ENCODE results near the gene MORN1. TPM values are rescaled to one million over a fixed set of nuclear protein-coding genes. Genes with fewer than 3 reads are reported as not detected.

MORN1 gene
- total and polyA plus RNA-seq, 2 donors, result 4.7 to 11.1 TPM

GRCh38 chr1:2315674-2316450 lies 75.5 kb downstream of the MORN1 start:
- Histone ChIP-seq H3K4me1 (ENCODE audit: insufficient read depth) (peaks cover 3% of the 10 kb centered on the region), H3K4me3 (ENCODE audit: low read depth, low read length) (no peak overlapping the region), H3K36me3 (ENCODE audit: insufficient read depth) (no peaks in the 10 kb centered on the region), H3K27ac (ENCODE audit: low read depth) (no peak overlapping the region)
- 60% methylated on average over 21 of the region's 21 CpGs for WGBS
- DNase-seq (ENCODE audit: extremely low spot score), result no peak

- Histone ChIP-seq H3K4me3 (ENCODE audit: low read depth, low read length) (peak overlapping the region; percentile 64), H3K4me1 (ENCODE audit: insufficient read depth) (peaks cover 3% of the 10 kb centered on the region)
- DNase-seq (ENCODE audit: extremely low spot score), result no peak
Measured at GRCh38 chr1:2314803-2315673, 76.3 kb downstream of the MORN1 start.

GRCh38 chr1:2314273-2314802 lies 77.0 kb downstream of the MORN1 start:
- Histone ChIP-seq H3K4me1 (ENCODE audit: insufficient read depth) (peaks cover 3% of the 10 kb centered on the region), H3K27ac (ENCODE audit: low read depth) (peak overlapping the region; percentile 53), H3K36me3 (ENCODE audit: insufficient read depth) (no peaks in the 10 kb centered on the region), H3K4me3 (ENCODE audit: low read depth, low read length) (peak overlapping the region; percentile 64)
- WGBS, result 8% methylated on average over 54 of the region's 54 CpGs
- DNase-seq (ENCODE audit: extremely low spot score), result peak; percentile 46

More at GRCh38 chr1:2314803-2315673, 76.3 kb downstream of the MORN1 start:
- 7% methylated on average over 82 of the region's 91 CpGs for WGBS
- peak overlapping the region; percentile 12 for H3K27ac ChIP-seq (ENCODE audit: low read depth)
- no peaks in the 10 kb centered on the region for H3K36me3 ChIP-seq (ENCODE audit: insufficient read depth)

- peaks cover 3% of the 10 kb centered on the region for H3K4me1 ChIP-seq (ENCODE audit: insufficient read depth)
- 60% methylated on average over 18 of the region's 18 CpGs for whole genome bisulfite sequencing
Measured at GRCh38 chr1:2313651-2314261, 77.6 kb downstream of the MORN1 start.

GRCh38 chr1:2312515-2313301 lies 78.6 kb downstream of the MORN1 start:
- Histone ChIP-seq H3K27ac (ENCODE audit: low read depth) (peak overlapping the region; percentile 54), H3K4me3 (ENCODE audit: low read depth, low read length) (no peak overlapping the region), H3K36me3 (ENCODE audit: insufficient read depth) (no peaks in the 10 kb centered on the region), H3K4me1 (ENCODE audit: insufficient read depth) (peaks cover 3% of the 10 kb centered on the region)
- no peak for DNase-seq (ENCODE audit: extremely low spot score)
- 46% methylated on average over 24 of the region's 24 CpGs for WGBS

More at GRCh38 chr1:2313651-2314261, 77.6 kb downstream of the MORN1 start:
- Histone ChIP-seq H3K27ac (ENCODE audit: low read depth) (peak overlapping the region; percentile 54), H3K4me3 (ENCODE audit: low read depth, low read length) (peak overlapping the region; percentile 64), H3K36me3 (ENCODE audit: insufficient read depth) (no peaks in the 10 kb centered on the region)
- no peak for DNase-seq (ENCODE audit: extremely low spot score)

- 45% methylated on average over 10 of the region's 10 CpGs for WGBS
- peaks cover 3% of the 10 kb centered on the region for H3K4me1 ChIP-seq (ENCODE audit: insufficient read depth)
- H3K27ac ChIP-seq (ENCODE audit: low read depth), result peak overlapping the region; percentile 31
- no peak overlapping the region for H3K4me3 ChIP-seq (ENCODE audit: low read depth, low read length)
- H3K36me3 ChIP-seq (ENCODE audit: insufficient read depth), result peaks cover 2% of the 10 kb centered on the region
- no peak for DNase-seq (ENCODE audit: extremely low spot score)
Measured at GRCh38 chr1:2312160-2312514, 79.2 kb downstream of the MORN1 start.

GRCh38 chr1:2311184-2312032 lies 79.9 kb downstream of the MORN1 start:
- Histone ChIP-seq H3K4me3 (ENCODE audit: low read depth, low read length) (no peak overlapping the region), H3K36me3 (ENCODE audit: insufficient read depth) (peaks cover 7% of the 10 kb centered on the region), H3K4me1 (ENCODE audit: insufficient read depth) (peaks cover 3% of the 10 kb centered on the region), H3K27ac (ENCODE audit: low read depth) (peak overlapping the region; percentile 64)
- DNase-seq (ENCODE audit: extremely low spot score), result no peak
- 20% methylated on average over 21 of the region's 21 CpGs for WGBS

GRCh38 chr1:2310332-2311183 lies 80.8 kb downstream of the MORN1 start:
- Histone ChIP-seq H3K36me3 (ENCODE audit: insufficient read depth) (peaks cover 7% of the 10 kb centered on the region), H3K4me3 (ENCODE audit: low read depth, low read length) (no peak overlapping the region), H3K4me1 (ENCODE audit: insufficient read depth) (peaks cover 3% of the 10 kb centered on the region), H3K27ac (ENCODE audit: low read depth) (peak overlapping the region; percentile 63)
- WGBS, result 58% methylated on average over 28 of the region's 28 CpGs
- no peak for DNase-seq (ENCODE audit: extremely low spot score)

- 89% methylated on average over 20 of the region's 20 CpGs for WGBS
- H3K27ac ChIP-seq (ENCODE audit: low read depth), result no peak overlapping the region
- peaks cover 3% of the 10 kb centered on the region for H3K4me1 ChIP-seq (ENCODE audit: insufficient read depth)
- DNase-seq (ENCODE audit: extremely low spot score), result no peak
- H3K4me3 ChIP-seq (ENCODE audit: low read depth, low read length), result no peak overlapping the region
- H3K36me3 ChIP-seq (ENCODE audit: insufficient read depth), result peaks cover 7% of the 10 kb centered on the region
Measured at GRCh38 chr1:2308844-2309243, 82.5 kb downstream of the MORN1 start.

GRCh38 chr1:2307972-2308371 lies 83.4 kb downstream of the MORN1 start:
- H3K4me3 ChIP-seq (ENCODE audit: low read depth, low read length), result no peak overlapping the region
- peaks cover 7% of the 10 kb centered on the region for H3K36me3 ChIP-seq (ENCODE audit: insufficient read depth)
- DNase-seq (ENCODE audit: extremely low spot score), result no peak
- 92% methylated on average over 15 of the region's 15 CpGs for WGBS
- H3K27ac ChIP-seq (ENCODE audit: low read depth), result no peak overlapping the region
- H3K4me1 ChIP-seq (ENCODE audit: insufficient read depth), result peaks cover 3% of the 10 kb centered on the region

- Histone ChIP-seq H3K4me3 (ENCODE audit: low read depth, low read length) (no peak overlapping the region), H3K36me3 (ENCODE audit: insufficient read depth) (peaks cover 7% of the 10 kb centered on the region), H3K27ac (ENCODE audit: low read depth) (no peak overlapping the region), H3K4me1 (ENCODE audit: insufficient read depth) (no peaks in the 10 kb centered on the region)
- 95% methylated on average over 41 of the region's 41 CpGs for WGBS
- no peak for DNase-seq (ENCODE audit: extremely low spot score)
Measured at GRCh38 chr1:2307064-2307605, 84.2 kb downstream of the MORN1 start.

All from urinary bladder (tissue), 4 donors.